Fibroblast of skin of abdomen (primary cell): ENCODE data around the gene FLYWCH2.

ENCODE experiments used
- DNase-seq: peaks from one replicate; pipeline ENCODE4 v3.0.0-alpha.2; 2013

FLYWCH2 gene

GRCh38 chr16:2854700-2855309, 28.2 kb upstream of the FLYWCH2 start:
- no peak for DNase-seq

- DNase-seq, result no peak
Observed at GRCh38 chr16:2855536-2855935, 27.5 kb upstream of the FLYWCH2 start.

- DNase-seq, result no peak
Observed at GRCh38 chr16:2856061-2856670, 26.8 kb upstream of the FLYWCH2 start.

- no peak for DNase-seq
Observed at GRCh38 chr16:2856686-2857450, 26.1 kb upstream of the FLYWCH2 start.

- no peak for DNase-seq
Observed at GRCh38 chr16:2857451-2858244, 25.4 kb upstream of the FLYWCH2 start, which contains the start of gene PRSS22. PRSS22 (minus strand) TSS chr16:2858170; CDS start chr16:2858104, 66 bp downstream.

GRCh38 chr16:2858245-2859025, 24.6 kb upstream of the FLYWCH2 start:
- no peak for DNase-seq

GRCh38 chr16:2859686-2860265, 23.2 kb upstream of the FLYWCH2 start:
- no peak for DNase-seq

GRCh38 chr16:2860826-2861567, 22.0 kb upstream of the FLYWCH2 start:
- no peak for DNase-seq

GRCh38 chr16:2865651-2866050, 17.4 kb upstream of the FLYWCH2 start:
- DNase-seq, result no peak

- DNase-seq, result no peak
Observed at GRCh38 chr16:2866431-2866830, 16.6 kb upstream of the FLYWCH2 start.

- DNase-seq, result no peak
Observed at GRCh38 chr16:2867661-2867986, 15.4 kb upstream of the FLYWCH2 start.

- DNase-seq, result peak; percentile 92
Observed at GRCh38 chr16:2867987-2868789, 14.8 kb upstream of the FLYWCH2 start.

- no peak for DNase-seq
Observed at GRCh38 chr16:2871926-2872325, 11.1 kb upstream of the FLYWCH2 start.

- DNase-seq, result no peak
Observed at GRCh38 chr16:2874032-2874911, 8.7 kb upstream of the FLYWCH2 start.

- DNase-seq, result peak; percentile 69
Observed at GRCh38 chr16:2874912-2875362, 8.1 kb upstream of the FLYWCH2 start.

GRCh38 chr16:2879854-2880508, 3.0 kb upstream of the FLYWCH2 start:
- DNase-seq, result no peak

- DNase-seq, result no peak
Observed at GRCh38 chr16:2881783-2882649, 999 bp upstream of the FLYWCH2 start.
